ENCODE data around the gene METTL27. TPM values are rescaled to one million over a fixed set of nuclear protein-coding genes. Genes with fewer than 3 reads are reported as not detected.
"Not testable (repeated sequence)": the region's sequence is repeated elsewhere in the genome, so short reads cannot be mapped to it uniquely, and the experiment has no call there.

The METTL27 gene
- total and polyA plus RNA-seq, 4 donors = 0.49 to 4.2 (median 0.73) TPM

DNA sequence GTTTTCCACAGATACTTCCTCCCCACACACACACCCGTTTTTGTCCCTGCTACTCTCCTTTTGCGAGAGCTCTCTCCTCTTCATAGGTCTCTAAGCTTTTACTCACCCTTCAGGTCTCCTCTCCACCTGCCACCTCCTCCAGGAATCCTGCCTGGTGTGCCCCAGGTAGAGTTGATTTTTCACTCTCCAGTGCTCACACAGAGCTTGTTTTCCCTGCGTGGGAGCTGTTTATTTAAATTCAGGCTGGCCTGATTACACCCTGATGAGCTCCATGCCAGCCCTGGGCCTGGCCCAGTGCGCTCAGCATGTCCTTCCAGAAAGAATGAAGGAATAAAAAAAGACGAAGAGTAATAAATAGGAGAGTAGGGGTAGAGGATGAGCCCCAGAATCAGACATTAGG is 19.1 kb downstream of the METTL27 start:
- Histone ChIP-seq H3K9me3 (ENCODE audit: control insufficient read depth, insufficient read depth, low read length) (no peaks in the 10 kb centered on the region), H3K27me3 (ENCODE audit: control insufficient read depth, insufficient read depth, low read length) (no peaks in the 10 kb centered on the region), H3K4me3 (ENCODE audit: low read depth, low read length) (no peak overlapping the region), H3K36me3 (ENCODE audit: control insufficient read depth, insufficient read depth, low read length) (no peaks in the 10 kb centered on the region), H3K4me1 (ENCODE audit: control insufficient read depth, insufficient read depth, low read length) (peaks cover 8% of the 10 kb centered on the region), H3K27ac (ENCODE audit: low read depth, low read length) (no peak overlapping the region)
- WGBS (ENCODE audit: insufficient coverage) = 86% methylated on average over 5 of the region's 5 CpGs
- no peak for DNase-seq (ENCODE audit: low read depth in 4 of 6, low spot score in 6 of 6)

DNA sequence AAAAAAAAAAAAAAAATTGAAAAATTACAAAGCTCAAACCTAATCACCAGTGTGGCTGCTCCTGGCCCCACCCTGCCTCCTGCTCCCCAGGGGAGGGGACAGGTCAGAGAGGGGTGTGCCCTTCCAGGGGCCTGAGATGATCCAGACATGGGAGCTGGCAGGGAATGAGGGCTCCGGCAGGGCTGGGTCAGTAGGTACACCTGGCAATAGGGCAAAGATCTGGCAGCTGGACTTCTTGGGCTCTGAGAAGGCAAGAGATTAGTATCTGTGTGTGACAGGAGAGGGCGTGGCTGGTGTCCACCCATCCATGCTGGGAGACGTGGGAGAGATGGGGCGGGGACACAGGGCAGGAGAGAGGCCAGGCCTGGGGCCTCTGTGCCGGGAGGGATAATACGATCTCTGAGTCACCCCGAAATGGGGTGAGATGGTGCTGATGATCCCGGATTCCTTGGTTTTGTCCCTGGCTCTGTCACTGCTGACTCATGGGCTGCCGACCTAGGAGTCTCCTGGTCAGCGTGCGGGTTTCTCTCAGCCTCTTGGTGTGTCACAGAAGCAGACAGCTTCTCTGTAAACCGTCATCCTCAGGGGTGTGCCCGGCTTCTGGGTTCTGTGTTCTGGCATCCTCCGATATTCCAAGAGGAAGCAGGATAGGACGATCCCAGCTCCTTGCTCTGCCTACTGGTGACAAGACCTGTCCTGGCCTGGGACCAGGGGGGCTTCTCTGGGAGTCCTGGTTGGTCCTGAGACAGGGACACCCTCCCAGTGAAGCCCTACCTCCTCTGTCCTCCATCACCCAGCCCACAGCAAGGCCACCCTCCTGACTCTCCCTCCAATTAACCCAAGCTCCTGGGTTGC is 19.8 kb downstream of the METTL27 start:
- Histone ChIP-seq H3K4me1 (ENCODE audit: control insufficient read depth, insufficient read depth, low read length) (peaks cover 1% of the 10 kb centered on the region), H3K4me3 (ENCODE audit: low read depth, low read length) (no peak overlapping the region), H3K36me3 (ENCODE audit: control insufficient read depth, insufficient read depth, low read length) (no peaks in the 10 kb centered on the region), H3K27me3 (ENCODE audit: control insufficient read depth, insufficient read depth, low read length) (no peaks in the 10 kb centered on the region), H3K9me3 (ENCODE audit: control insufficient read depth, insufficient read depth, low read length) (no peaks in the 10 kb centered on the region), H3K27ac (ENCODE audit: low read depth, low read length) (no peak overlapping the region)
- WGBS (ENCODE audit: insufficient coverage) = 71% methylated on average over 14 of the region's 15 CpGs
- DNase-seq (ENCODE audit: low read depth in 4 of 6, low spot score in 6 of 6) = no peak

- H3K27me3 ChIP-seq (ENCODE audit: control insufficient read depth, insufficient read depth, low read length); H3K27ac ChIP-seq (ENCODE audit: low read depth, low read length); H3K36me3 ChIP-seq (ENCODE audit: control insufficient read depth, insufficient read depth, low read length); DNase-seq (ENCODE audit: low read depth in 4 of 6, low spot score in 6 of 6); H3K4me3 ChIP-seq (ENCODE audit: low read depth, low read length); H3K9me3 ChIP-seq (ENCODE audit: control insufficient read depth, insufficient read depth, low read length); H3K4me1 ChIP-seq (ENCODE audit: control insufficient read depth, insufficient read depth, low read length): not testable (repeated sequence)
- WGBS (ENCODE audit: insufficient coverage) = 87% methylated on average over 7 of the region's 14 CpGs
Measured at GRCh38 chr7:73821597-73822285, 20.6 kb downstream of the METTL27 start.

DNA sequence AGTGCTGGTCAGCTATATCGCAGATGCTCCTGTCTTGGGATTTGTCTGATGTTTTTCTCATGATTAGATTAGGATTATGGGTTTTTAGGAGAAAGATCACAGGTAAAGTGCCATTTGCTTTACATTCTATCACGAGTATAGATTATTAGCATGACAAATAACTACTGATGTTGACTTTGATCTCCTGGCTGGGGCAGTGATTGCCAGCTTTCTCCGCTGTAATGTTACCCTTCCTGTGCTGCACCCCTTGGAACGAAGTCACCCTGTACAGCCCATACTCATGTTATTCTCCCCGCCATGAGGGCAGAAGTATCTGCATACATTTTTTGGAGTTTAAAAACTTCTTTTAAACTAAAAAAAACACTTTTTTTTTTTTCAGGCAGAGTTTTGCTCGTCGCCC is 22.3 kb downstream of the METTL27 start:
- Histone ChIP-seq H3K27ac (ENCODE audit: low read depth, low read length) (no peak overlapping the region), H3K4me1 (ENCODE audit: control insufficient read depth, insufficient read depth, low read length) (no peaks in the 10 kb centered on the region), H3K36me3 (ENCODE audit: control insufficient read depth, insufficient read depth, low read length) (no peaks in the 10 kb centered on the region), H3K9me3 (ENCODE audit: control insufficient read depth, insufficient read depth, low read length) (no peaks in the 10 kb centered on the region), H3K4me3 (ENCODE audit: low read depth, low read length) (no peak overlapping the region), H3K27me3 (ENCODE audit: control insufficient read depth, insufficient read depth, low read length) (no peaks in the 10 kb centered on the region)
- 89% methylated on average over 3 of the region's 7 CpGs for WGBS (ENCODE audit: insufficient coverage)
- no peak for DNase-seq (ENCODE audit: low read depth in 4 of 6, low spot score in 6 of 6)

DNA sequence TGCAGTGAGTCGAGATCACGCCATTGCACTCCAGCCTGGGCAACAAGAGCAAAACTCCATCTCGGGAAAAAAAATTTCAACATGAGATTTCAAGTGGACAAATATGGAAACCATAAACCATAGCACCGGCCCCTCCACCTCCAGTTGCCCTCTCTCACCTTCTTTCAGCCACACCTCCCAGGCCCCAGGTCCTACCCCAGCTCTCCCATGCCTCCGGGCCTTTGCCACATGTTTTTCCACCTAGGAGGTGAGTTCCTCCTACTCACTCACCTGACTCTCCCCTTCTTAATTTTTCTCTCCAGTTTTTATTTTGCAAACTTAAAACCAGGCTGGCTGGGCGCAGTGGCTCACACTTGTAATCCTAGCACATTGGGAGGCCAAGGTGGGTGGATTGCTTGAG is 25.2 kb downstream of the METTL27 start:
- peaks cover 2% of the 10 kb centered on the region for H3K9me3 ChIP-seq (ENCODE audit: control insufficient read depth, insufficient read depth, low read length)
- no peaks in the 10 kb centered on the region for H3K36me3 ChIP-seq (ENCODE audit: control insufficient read depth, insufficient read depth, low read length)
- H3K4me1 ChIP-seq (ENCODE audit: control insufficient read depth, insufficient read depth, low read length) = no peaks in the 10 kb centered on the region
- H3K27me3 ChIP-seq (ENCODE audit: control insufficient read depth, insufficient read depth, low read length) = no peaks in the 10 kb centered on the region
- H3K4me3 ChIP-seq (ENCODE audit: low read depth, low read length) = no peak overlapping the region
- H3K27ac ChIP-seq (ENCODE audit: low read depth, low read length) = no peak overlapping the region
- no peak for DNase-seq (ENCODE audit: low read depth in 4 of 6, low spot score in 6 of 6)
- WGBS (ENCODE audit: insufficient coverage) = 94% methylated on average over 5 of the region's 6 CpGs

GRCh38 chr7:73815436-73815835 is 26.9 kb downstream of the METTL27 start:
- Histone ChIP-seq H3K4me1 (ENCODE audit: control insufficient read depth, insufficient read depth, low read length) (no peaks in the 10 kb centered on the region), H3K27me3 (ENCODE audit: control insufficient read depth, insufficient read depth, low read length) (peaks cover 2% of the 10 kb centered on the region), H3K9me3 (ENCODE audit: control insufficient read depth, insufficient read depth, low read length) (peaks cover 2% of the 10 kb centered on the region), H3K27ac (ENCODE audit: low read depth, low read length) (no peak overlapping the region), H3K36me3 (ENCODE audit: control insufficient read depth, insufficient read depth, low read length) (no peaks in the 10 kb centered on the region), H3K4me3 (ENCODE audit: low read depth, low read length) (no peak overlapping the region)
- DNase-seq (ENCODE audit: low read depth in 4 of 6, low spot score in 6 of 6) = no peak
- WGBS (ENCODE audit: insufficient coverage) = 87% methylated on average over 7 of the region's 8 CpGs

DNA sequence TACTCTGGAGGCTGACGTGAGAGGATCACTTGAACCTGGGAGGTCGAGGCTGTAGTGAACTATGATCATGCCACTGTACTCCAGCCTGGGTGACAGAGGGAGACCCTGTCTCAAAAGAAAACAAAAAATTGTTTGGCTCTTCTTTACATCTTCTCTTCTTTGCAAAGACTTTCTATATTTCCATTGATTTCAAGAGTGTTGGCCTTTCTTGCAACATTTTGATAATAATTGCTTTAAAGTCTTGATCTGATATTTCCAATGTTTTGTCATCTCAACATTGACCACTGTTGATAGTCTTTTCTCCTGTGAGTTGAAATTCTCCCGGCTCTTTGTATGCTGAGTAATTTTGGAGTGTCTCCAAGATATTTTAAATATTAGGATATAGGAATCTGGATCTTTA is 29.3 kb downstream of the METTL27 start:
- H3K9me3 ChIP-seq (ENCODE audit: control insufficient read depth, insufficient read depth, low read length) = peaks cover 2% of the 10 kb centered on the region
- no peak overlapping the region for H3K27ac ChIP-seq (ENCODE audit: low read depth, low read length)
- no peaks in the 10 kb centered on the region for H3K36me3 ChIP-seq (ENCODE audit: control insufficient read depth, insufficient read depth, low read length)
- H3K27me3 ChIP-seq (ENCODE audit: control insufficient read depth, insufficient read depth, low read length) = peaks cover 2% of the 10 kb centered on the region
- 92% methylated on average over 2 of the region's 3 CpGs for WGBS (ENCODE audit: insufficient coverage)
- no peak overlapping the region for H3K4me3 ChIP-seq (ENCODE audit: low read depth, low read length)
- H3K4me1 ChIP-seq (ENCODE audit: control insufficient read depth, insufficient read depth, low read length) = no peaks in the 10 kb centered on the region
- DNase-seq (ENCODE audit: low read depth in 4 of 6, low spot score in 6 of 6) = no peak

- Histone ChIP-seq H3K9me3 (ENCODE audit: control insufficient read depth, insufficient read depth, low read length) (peaks cover 2% of the 10 kb centered on the region), H3K36me3 (ENCODE audit: control insufficient read depth, insufficient read depth, low read length) (no peaks in the 10 kb centered on the region), H3K27ac (ENCODE audit: low read depth, low read length) (no peak overlapping the region), H3K4me3 (ENCODE audit: low read depth, low read length) (no peak overlapping the region), H3K4me1 (ENCODE audit: control insufficient read depth, insufficient read depth, low read length) (no peaks in the 10 kb centered on the region), H3K27me3 (ENCODE audit: control insufficient read depth, insufficient read depth, low read length) (peaks cover 2% of the 10 kb centered on the region)
- 4% methylated on average over 10 of the region's 11 CpGs for WGBS (ENCODE audit: insufficient coverage)
- peak in 1 of 6 donors; percentile 5 for DNase-seq (ENCODE audit: low read depth in 4 of 6, low spot score in 6 of 6)
Measured at GRCh38 chr7:73811760-73812168, 30.6 kb downstream of the METTL27 start.

DNA sequence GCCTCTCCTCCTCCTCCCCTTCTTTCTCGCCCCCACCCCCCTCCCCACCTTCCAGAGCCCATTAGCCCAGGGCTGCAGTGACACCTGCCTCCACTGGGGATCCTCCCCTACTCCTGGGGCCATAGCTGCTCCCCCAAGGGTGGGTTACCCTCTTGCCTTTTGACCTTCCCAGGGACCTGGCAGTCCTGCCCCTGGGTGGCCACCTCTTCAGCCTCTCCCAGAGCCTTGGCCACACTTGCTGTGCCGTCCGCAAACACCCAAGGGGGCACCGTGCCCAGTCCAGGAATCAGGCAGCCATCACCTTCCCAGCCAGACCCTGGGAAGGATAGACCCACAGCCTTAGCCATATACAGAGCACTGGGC is 31.3 kb downstream of the METTL27 start:
- Histone ChIP-seq H3K4me1 (ENCODE audit: control insufficient read depth, insufficient read depth, low read length) (no peaks in the 10 kb centered on the region), H3K9me3 (ENCODE audit: control insufficient read depth, insufficient read depth, low read length) (peaks cover 2% of the 10 kb centered on the region), H3K4me3 (ENCODE audit: low read depth, low read length) (no peak overlapping the region), H3K27me3 (ENCODE audit: control insufficient read depth, insufficient read depth, low read length) (peaks cover 2% of the 10 kb centered on the region), H3K36me3 (ENCODE audit: control insufficient read depth, insufficient read depth, low read length) (no peaks in the 10 kb centered on the region), H3K27ac (ENCODE audit: low read depth, low read length) (no peak overlapping the region)
- WGBS (ENCODE audit: insufficient coverage) = 59% methylated on average over 3 of the region's 4 CpGs
- no peak for DNase-seq (ENCODE audit: low read depth in 4 of 6, low spot score in 6 of 6)

DNA sequence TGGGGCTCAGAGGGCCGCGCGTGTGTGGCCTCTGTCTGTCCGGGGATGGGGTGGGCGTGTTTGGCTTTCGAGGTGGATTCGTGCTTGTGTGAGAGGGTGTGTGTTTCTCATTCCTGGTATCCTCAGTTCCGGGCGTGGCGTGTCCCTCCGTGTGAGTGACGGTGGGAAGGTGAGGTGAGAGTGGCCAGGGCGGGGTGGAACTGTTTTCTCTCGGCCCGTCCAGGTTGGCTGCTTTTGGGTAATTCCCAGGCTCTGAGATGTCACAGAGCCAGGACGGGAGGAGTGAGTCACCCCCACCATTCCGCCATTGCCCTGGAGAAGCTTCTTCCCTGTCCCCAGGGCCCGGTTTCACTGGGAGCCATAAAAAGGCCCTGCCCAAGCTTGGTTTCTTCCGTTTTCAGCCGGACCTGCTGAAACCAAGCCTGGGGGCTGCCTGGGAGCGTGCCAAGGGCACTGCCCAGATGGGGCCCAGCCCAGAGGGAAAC is 32.8 kb downstream of the METTL27 start:
- 75% methylated on average over 20 of the region's 21 CpGs for WGBS (ENCODE audit: insufficient coverage)
- Histone ChIP-seq H3K9me3 (ENCODE audit: control insufficient read depth, insufficient read depth, low read length) (peaks cover 2% of the 10 kb centered on the region), H3K4me3 (ENCODE audit: low read depth, low read length) (no peak overlapping the region), H3K27me3 (ENCODE audit: control insufficient read depth, insufficient read depth, low read length) (peaks cover 2% of the 10 kb centered on the region), H3K4me1 (ENCODE audit: control insufficient read depth, insufficient read depth, low read length) (no peaks in the 10 kb centered on the region), H3K36me3 (ENCODE audit: control insufficient read depth, insufficient read depth, low read length) (no peaks in the 10 kb centered on the region), H3K27ac (ENCODE audit: low read depth, low read length) (no peak overlapping the region)
- no peak for DNase-seq (ENCODE audit: low read depth in 4 of 6, low spot score in 6 of 6)
